Right cardiac atrium (tissue), 5 donors: ENCODE data around the gene GPR78. TPM values are rescaled to one million over a fixed set of nuclear protein-coding genes. Genes with fewer than 3 reads are reported as not detected.
"Not testable (repeated sequence)": the region's sequence is repeated elsewhere in the genome, so short reads cannot be mapped to it uniquely, and the experiment has no call there.

ENCODE experiments used
- ATAC-seq, 2 donors: fragments of 200-7000 bp; cut with Tn5 transposase; one replicate each; pipeline versions ENCODE4 v1.8.0 to v1.9.1; 2020; ENCODE audit warnings: moderate library complexity in 2 of 2, mild to moderate bottlenecking in 1 of 2
- DNase-seq, 3 donors: peaks; one replicate each; pipeline ENCODE4 v3.0.0-alpha.2; 2020
- H3K27ac ChIP-seq: one replicate; pipeline ENCODE4 v1.5.1; 2013; ENCODE audit warnings: mild to moderate bottlenecking, low read length, control low read depth, moderate library complexity
- H3K27me3 ChIP-seq: one replicate; pipeline ENCODE4 v1.6.1; 2013; ENCODE audit not compliant: control insufficient read depth, insufficient read depth
- H3K4me1 ChIP-seq: one replicate; pipeline ENCODE4 v1.6.1; 2013; ENCODE audit warnings: low read length; ENCODE audit not compliant: control insufficient read depth, insufficient read depth
- H3K4me3 ChIP-seq: one replicate; pipeline ENCODE4 v1.5.1; 2013; ENCODE audit warnings: low read length, control low read depth
- H3K9me3 ChIP-seq: one replicate; pipeline ENCODE4 v1.6.1; 2013; ENCODE audit warnings: low read length; ENCODE audit not compliant: control insufficient read depth
- WGBS: extraction: QIAGEN DNeasy Blood & Tissue Kit; methylation state at CpG from one replicate; pipeline ENCODE4 v1.1.7; 2013; 5-methylcytosine and 5-hydroxymethylcytosine counted together
- intact Hi-C, 4 donors: fragments of 100-400 bp; cut with DNase I; formaldehyde crosslinking; loops; one replicate each; pipeline versions ENCODE4 v1.11.0 to v1.14.0; 2022 to 2023
- polyA plus RNA-seq: library from polyadenylated mRNA; stranded (reverse); fragments of 200-250 nt; gene quantifications from one replicate; pipeline ENCODE4 v1.2.3, GENCODE V29; 2013
- total RNA-seq, 4 donors: library from RNA; stranded (reverse); fragmentation: NEBNext Ultra II Directional; extraction: Animal tissue kit (Norgen Biotek cat#: 25700); gene quantifications; one replicate each; pipeline ENCODE4 v1.2.1, GENCODE V29; 2021
- donor health status: healthy with polysubstance abuse.
- donor health status: DM: no; HTN: yes; CAD: no.
- donor health status: DM: no; HTN: no; CAD: no.
- donor health status: DM: no; HTN: yes; CAD: no; lungs with severe emphysema.
- donor health status: DM: yes; HTN: yes; CAD: no.

Gene GPR78
- total and polyA plus RNA-seq, 5 donors: 0.09 to 0.12 TPM; not detected in 3

DNA sequence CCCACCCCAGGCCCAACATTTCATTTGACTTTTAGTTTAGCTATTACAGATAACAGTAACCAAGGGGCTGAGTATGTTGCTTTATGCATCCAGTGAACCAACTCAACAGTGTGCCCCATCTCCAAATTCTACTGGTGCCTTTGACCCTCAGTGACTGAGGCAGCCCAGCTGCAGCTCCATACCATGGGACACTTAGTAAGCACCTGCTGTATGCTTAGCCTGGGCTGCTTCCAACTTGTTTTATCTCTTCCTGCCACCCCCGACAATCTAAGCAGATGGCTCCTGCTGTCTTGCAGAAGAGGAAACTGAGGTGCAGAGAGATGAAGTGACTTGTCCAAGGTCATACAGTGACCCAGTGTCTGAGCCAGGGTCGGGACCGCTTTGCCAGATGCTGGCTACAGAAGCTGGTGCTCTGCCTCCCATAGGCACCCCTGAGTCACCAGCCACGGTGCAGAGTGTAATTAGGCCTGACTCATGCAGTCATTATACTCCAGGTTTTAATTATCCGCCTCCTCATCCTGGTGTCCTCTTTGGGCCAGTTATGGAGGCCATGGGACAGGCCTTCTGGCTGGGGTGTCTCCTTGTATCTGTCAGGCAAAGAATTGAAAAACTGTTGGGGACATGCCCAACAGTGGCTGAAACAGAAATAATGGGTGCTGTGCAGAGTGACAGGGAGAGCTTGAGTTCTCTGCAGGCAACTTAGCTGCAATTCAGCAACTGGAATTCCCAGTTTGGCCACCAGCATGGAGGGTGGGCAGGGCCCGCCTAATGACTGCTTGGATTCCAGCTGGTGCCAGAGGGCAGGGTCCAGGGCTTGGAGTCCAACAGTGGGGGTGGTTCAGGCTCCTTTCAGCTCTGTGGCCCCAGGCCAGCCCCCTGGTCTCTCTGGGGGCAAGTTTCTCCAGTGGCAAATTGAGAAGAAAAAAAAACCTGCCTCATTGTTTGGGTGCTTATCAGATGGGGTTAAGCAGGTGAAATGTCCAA, 8.2 kb upstream of the GPR78 start:
- DNase-seq: no peak
- H3K4me3 ChIP-seq: no peak overlapping the region
- no peaks in the 10 kb centered on the region for H3K4me1 ChIP-seq
- no peak overlapping the region for H3K27ac ChIP-seq
- ATAC-seq: no peak
- WGBS: 71% methylated on average over 6 of the region's 6 CpGs
- no peaks in the 10 kb centered on the region for H3K9me3 ChIP-seq
- intact Hi-C loops: no loop called here
- H3K27me3 ChIP-seq: no peaks in the 10 kb centered on the region

DNA sequence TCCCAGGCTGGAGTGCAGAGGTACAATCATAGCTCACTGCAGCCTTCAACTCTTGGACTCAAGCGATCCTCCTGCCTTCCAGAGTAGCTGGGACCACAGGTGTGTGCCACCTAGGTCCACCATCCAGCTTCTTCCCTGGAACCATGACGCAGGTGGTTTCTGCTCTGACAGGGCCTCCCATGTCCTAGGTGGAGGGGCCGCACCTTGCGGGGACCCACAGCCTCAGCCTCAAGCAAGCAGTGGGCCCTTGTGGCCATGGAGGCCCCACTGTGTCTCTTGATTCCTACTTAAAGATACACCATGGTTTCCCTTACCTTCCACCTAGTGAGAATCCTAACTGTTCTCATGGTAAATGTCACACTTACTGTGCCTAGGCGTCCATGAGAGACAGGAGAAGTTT, 6.9 kb upstream of the GPR78 start:
- no peaks in the 10 kb centered on the region for H3K27me3 ChIP-seq
- ATAC-seq: no peak
- H3K27ac ChIP-seq: no peak overlapping the region
- no peak for DNase-seq
- H3K4me3 ChIP-seq: no peak overlapping the region
- H3K4me1 ChIP-seq: no peaks in the 10 kb centered on the region
- H3K9me3 ChIP-seq: no peaks in the 10 kb centered on the region
- 84% methylated on average over 5 of the region's 5 CpGs for WGBS
- intact Hi-C loops: no loop called here

DNA sequence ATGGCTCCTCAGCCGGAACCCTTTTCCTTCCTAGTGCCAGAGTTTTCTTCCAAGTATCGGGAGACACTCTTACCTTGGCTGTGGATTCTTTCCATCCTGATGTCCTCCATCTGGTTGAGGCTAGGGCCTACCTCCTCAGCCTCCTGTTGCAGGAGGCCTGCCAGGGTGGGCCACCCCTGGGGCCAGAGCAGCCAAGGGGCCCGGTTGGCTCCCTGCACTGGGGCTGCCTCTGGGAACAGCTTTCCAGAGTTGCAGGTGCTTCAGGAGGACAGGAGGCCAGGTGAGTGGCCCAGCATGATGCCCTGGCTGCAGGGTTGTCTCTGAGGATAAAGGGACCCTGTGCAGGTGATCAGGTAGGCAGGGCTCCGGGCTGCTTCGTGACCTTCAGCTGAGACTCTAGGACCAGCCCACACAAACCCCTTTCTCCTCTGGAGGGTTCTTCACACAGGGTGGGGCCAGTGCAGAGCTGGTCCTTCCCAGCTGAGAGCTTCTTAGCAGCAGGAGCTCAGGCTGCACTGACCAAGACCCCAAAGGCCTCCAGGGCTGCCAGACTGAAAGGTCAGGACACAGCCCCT, 5.3 kb upstream of the GPR78 start:
- Histone ChIP-seq H3K4me3 (no peak overlapping the region), H3K4me1 (no peaks in the 10 kb centered on the region), H3K27ac (no peak overlapping the region), H3K9me3 (no peaks in the 10 kb centered on the region), H3K27me3 (no peaks in the 10 kb centered on the region)
- DNase-seq: no peak
- ATAC-seq: no peak
- WGBS: 75% methylated on average over 5 of the region's 5 CpGs
- intact Hi-C loops: no loop called here

DNA sequence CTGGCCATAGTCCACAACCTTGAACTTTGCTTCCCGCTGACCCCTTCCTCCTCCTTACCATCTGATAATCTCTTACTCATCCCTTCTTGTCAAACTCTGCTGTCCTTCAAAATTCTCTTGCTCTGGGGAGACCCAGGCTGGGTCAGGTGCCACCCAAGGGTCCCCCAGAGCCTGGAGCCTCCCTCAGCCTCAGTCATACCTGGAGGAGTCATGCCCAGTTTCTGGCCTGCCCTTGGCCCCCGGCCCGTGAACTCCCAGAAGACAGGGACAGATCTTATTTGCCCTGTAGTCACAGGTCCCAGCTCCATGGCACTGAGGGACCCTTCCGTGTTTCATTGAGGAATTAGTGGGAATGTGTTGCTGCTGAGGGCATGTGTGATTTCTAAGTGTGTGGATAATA, 4.7 kb upstream of the GPR78 start:
- ATAC-seq (no peak), DNase-seq (no peak)
- Histone ChIP-seq H3K9me3 (no peaks in the 10 kb centered on the region), H3K27me3 (no peaks in the 10 kb centered on the region), H3K4me3 (no peak overlapping the region), H3K27ac (no peak overlapping the region), H3K4me1 (no peaks in the 10 kb centered on the region)
- intact Hi-C loops: no loop called here
- WGBS: 74% methylated on average over 4 of the region's 4 CpGs

DNA sequence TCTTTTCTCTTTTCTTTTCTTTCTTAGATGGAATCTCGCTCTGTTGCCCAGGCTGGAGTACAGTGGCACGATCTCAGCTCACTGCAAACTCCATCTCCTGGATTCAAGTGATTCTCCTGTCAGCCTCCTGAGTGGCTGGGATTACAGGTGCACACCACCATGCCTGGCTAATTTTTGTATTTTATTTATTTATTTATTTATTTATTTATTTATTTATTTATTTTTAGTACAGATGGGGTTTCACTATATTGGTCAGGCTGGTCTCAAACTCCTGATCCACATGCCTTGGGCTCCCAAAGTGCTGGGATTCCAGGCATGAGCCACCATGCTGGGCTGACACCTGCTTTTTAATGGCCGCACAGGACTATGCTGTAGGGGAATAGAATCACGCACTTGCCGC, 3.6 kb upstream of the GPR78 start:
- H3K27ac ChIP-seq, H3K27me3 ChIP-seq, DNase-seq, intact Hi-C loops, ATAC-seq, H3K9me3 ChIP-seq, H3K4me3 ChIP-seq, H3K4me1 ChIP-seq: not testable (repeated sequence)
- 84% methylated on average over 5 of the region's 5 CpGs for WGBS

DNA sequence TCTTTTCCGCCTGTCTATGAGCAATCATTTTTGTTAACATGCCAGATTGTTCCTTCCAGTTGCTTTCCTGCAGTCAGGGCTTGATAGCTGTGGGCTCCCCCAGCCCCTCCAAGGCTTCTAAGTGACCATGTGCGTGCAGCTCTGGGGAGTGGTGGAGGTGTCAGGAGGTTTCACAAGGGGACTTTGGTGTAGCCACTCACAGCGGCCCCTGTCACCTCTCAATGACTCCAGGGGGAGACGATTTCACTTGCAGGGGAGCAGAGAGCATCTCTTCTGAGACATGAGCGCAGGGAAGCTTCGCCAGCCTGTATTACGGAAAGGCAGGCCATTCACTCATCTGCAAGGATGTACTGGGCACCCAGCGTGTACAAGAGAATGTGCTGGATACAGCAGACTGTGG, 3.1 kb upstream of the GPR78 start:
- intact Hi-C loops: no loop called here
- DNase-seq (no peak), ATAC-seq (no peak)
- H3K27me3 ChIP-seq: no peaks in the 10 kb centered on the region
- no peaks in the 10 kb centered on the region for H3K4me1 ChIP-seq
- H3K4me3 ChIP-seq: no peak overlapping the region
- H3K27ac ChIP-seq: no peak overlapping the region
- H3K9me3 ChIP-seq: no peaks in the 10 kb centered on the region
- WGBS: 65% methylated on average over 8 of the region's 8 CpGs

DNA sequence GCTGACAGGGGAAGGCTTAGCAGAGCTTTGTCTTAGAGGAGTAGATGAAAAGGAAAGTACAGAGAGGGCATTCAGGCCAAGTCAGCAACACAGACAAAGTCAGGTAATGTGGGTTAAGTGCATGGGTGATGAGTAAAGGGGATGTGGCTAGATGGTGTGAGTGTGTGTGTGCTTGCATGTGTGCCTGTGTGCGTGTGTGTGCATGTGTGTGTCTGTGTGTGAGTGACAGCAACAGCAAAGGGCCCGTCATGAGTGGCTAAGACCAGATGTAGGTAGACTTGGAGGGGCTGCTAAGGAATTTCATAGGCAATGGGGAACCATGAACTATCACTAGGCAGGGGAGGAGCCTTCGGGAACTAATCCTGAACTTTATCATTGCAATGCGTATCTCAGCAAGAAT, 2.2 kb upstream of the GPR78 start:
- H3K4me1 ChIP-seq: no peaks in the 10 kb centered on the region
- no peaks in the 10 kb centered on the region for H3K9me3 ChIP-seq
- no peak overlapping the region for H3K27ac ChIP-seq
- ATAC-seq (no peak), DNase-seq (no peak)
- H3K4me3 ChIP-seq: no peak overlapping the region
- 73% methylated on average over 4 of the region's 4 CpGs for WGBS
- H3K27me3 ChIP-seq: no peaks in the 10 kb centered on the region
- intact Hi-C loops: no loop called here

DNA sequence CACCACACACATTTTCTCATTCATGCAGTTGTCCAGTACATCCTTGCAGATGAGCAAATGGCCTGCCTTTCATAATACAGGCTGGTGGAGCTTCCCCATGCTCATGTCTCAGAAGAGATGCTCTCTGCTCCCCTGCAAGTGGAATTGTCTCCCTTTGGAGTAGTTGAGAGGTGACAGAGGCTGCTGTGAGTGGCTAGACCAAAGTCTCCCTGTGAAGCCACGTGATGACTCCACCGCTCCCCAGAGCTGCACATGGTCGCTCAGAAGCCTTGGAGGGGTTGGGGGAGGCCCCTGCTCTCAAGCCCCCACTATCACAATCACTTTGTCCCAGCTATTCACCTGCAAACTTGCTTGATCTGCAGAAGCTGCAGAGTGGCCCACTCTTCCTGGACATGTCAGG, 1.5 kb upstream of the GPR78 start:
- 74% methylated on average over 3 of the region's 3 CpGs for WGBS
- DNase-seq: no peak
- intact Hi-C loops: no loop called here
- no peak for ATAC-seq
- H3K27ac ChIP-seq: no peak overlapping the region
- H3K4me1 ChIP-seq: no peaks in the 10 kb centered on the region
- H3K9me3 ChIP-seq: no peaks in the 10 kb centered on the region
- H3K4me3 ChIP-seq: no peak overlapping the region
- H3K27me3 ChIP-seq: no peaks in the 10 kb centered on the region

DNA sequence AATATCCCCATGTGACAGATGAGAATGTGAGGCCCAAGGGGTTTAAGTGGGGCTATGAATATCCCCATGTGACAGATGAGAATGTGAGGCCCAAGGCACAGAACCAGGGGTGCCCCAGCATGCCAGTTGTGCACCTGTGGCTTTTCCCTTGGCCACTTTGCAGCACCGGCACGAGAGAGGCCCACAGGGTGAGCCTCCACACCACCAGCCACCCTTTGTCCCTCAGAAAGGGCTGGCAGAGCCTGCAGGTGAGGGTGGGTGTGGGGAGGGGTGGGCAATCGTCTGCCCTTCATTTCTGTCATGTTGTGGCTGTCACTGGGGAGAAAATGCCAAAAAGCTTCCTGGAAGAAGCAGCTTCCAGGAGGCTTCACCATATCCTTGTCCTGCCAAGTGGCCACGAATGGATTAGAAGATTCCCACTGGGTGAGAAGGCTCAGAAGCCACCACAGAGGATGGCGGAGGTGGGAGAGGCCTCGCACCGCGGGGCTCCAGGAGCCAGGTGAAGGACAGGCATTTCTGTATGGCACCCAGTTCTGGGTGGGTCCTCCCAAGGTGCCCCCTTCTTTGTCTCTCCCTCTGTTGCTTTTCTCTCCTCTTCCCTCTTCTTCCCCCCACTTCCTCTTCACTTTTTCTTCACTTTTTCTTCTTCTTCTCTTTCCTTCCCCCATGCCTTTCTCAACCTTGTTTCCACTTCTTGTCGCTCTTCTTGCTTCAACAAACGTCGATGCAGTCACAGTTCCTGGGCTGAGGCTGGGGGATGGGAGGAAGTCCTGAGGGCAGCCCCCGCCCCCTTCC, 469 bp upstream of the GPR78 start:
- Histone ChIP-seq H3K9me3 (no peaks in the 10 kb centered on the region), H3K27me3 (no peaks in the 10 kb centered on the region), H3K4me3 (no peak overlapping the region), H3K27ac (no peak overlapping the region), H3K4me1 (no peaks in the 10 kb centered on the region)
- intact Hi-C loops: no loop called here
- 21% methylated on average over 12 of the region's 12 CpGs for WGBS
- no peak for ATAC-seq
- DNase-seq: no peak

DNA sequence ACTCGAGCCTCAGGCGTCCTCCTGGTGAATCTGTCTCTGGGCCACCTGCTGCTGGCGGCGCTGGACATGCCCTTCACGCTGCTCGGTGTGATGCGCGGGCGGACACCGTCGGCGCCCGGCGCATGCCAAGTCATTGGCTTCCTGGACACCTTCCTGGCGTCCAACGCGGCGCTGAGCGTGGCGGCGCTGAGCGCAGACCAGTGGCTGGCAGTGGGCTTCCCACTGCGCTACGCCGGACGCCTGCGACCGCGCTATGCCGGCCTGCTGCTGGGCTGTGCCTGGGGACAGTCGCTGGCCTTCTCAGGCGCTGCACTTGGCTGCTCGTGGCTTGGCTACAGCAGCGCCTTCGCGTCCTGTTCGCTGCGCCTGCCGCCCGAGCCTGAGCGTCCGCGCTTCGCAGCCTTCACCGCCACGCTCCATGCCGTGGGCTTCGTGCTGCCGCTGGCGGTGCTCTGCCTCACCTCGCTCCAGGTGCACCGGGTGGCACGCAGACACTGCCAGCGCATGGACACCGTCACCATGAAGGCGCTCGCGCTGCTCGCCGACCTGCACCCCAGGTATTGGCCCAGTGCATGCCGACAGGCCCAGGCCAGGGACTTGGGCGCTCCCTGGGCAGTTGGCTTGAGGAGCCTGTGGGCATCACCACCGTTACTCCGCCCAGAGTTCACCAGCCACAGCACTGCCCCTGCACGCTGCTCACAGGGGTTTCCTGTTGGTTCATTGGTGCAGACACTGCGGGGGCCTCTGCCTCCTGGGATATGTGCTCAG, 1.1 kb downstream of the GPR78 start:
- Histone ChIP-seq H3K9me3 (no peaks in the 10 kb centered on the region), H3K27ac (no peak overlapping the region), H3K4me1 (no peaks in the 10 kb centered on the region), H3K4me3 (no peak overlapping the region), H3K27me3 (no peaks in the 10 kb centered on the region)
- 52% methylated on average over 66 of the region's 66 CpGs for WGBS
- ATAC-seq: no peak
- intact Hi-C loops: no loop called here
- DNase-seq: peak in 1 of 3 donors; percentile 28
